Measurements from ENCODE around the gene SECTM1.

SECTM1 gene

GRCh38 chr17:82298538-82299421, 34.8 kb downstream of the SECTM1 start:
- peak overlapping the region; percentile 52 for H3K4me3 ChIP-seq (ENCODE audit: low read depth, low read length)
- DNase-seq (ENCODE audit: low read depth): no peak
- TF ChIP-seq MYC (IDR thresholded peaks at IDR 0.05; ENCODE audit: low read depth, low read length): no peak
- no peak for TF ChIP-seq POLR2A (IDR thresholded peaks at IDR 0.05; ENCODE audit: extremely low read depth, insufficient read length)
- TF ChIP-seq, protein P1, sequence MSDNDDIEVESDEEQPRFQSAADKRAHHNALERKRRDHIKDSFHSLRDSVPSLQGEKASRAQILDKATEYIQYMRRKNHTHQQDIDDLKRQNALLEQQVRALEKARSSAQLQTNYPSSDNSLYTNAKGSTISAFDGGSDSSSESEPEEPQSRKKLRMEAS (IDR thresholded peaks at IDR 0.05; ENCODE audit: low read depth, low read length): no peak
- TF ChIP-seq, protein P2, sequence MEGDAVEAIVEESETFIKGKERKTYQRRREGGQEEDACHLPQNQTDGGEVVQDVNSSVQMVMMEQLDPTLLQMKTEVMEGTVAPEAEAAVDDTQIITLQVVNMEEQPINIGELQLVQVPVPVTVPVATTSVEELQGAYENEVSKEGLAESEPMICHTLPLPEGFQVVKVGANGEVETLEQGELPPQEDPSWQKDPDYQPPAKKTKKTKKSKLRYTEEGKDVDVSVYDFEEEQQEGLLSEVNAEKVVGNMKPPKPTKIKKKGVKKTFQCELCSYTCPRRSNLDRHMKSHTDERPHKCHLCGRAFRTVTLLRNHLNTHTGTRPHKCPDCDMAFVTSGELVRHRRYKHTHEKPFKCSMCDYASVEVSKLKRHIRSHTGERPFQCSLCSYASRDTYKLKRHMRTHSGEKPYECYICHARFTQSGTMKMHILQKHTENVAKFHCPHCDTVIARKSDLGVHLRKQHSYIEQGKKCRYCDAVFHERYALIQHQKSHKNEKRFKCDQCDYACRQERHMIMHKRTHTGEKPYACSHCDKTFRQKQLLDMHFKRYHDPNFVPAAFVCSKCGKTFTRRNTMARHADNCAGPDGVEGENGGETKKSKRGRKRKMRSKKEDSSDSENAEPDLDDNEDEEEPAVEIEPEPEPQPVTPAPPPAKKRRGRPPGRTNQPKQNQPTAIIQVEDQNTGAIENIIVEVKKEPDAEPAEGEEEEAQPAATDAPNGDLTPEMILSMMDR (IDR thresholded peaks at IDR 0.05; ENCODE audit: low read depth, low read length): no peak

DNA sequence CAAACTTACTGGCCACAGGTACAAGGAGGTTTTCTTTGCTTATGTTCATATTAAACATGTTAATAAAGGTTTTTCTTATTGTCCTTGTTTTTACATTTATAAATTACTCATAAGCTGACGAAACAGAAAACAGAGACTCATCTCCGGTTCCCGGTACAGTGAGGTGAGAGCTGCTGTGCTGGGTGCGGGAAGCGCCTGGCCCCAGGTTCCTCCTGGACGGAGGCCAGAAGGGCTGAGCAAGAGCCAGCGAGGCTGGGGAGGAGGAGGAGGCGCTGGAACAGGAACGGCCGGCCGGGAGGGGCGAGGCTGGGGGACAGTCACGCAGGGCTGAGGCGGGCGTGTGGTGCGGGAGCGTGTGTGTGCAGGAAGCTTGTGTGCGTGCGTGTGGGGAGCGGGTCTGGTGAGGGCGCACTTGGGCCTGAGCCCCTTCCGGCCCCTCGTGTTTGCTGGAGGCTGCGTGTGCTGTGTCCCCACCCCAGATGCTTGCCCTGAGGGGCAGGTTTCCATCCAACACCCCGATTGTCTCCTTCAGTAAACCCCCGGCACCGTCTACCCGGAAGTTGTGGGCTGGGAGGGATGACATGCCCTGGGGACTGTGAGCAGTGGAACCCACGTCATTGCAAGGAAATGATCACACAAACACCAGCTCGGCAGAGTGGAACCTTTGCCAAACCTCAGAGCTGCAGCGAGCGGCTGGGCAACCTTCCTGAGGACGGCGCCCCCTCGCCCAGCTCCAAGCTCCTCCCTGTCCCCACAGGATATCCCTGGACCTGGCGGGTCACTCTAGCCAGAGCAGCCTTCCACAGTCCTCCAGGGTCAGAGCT, 35.6 kb downstream of the SECTM1 start:
- H3K4me3 ChIP-seq (ENCODE audit: low read depth, low read length): peak overlapping the region; percentile 52
- TF ChIP-seq MYC (IDR thresholded peaks at IDR 0.05; ENCODE audit: low read depth, low read length): peak; percentile 70; the same call in 1 of the 2 replicates
- TF ChIP-seq, protein P1 (IDR thresholded peaks at IDR 0.05; ENCODE audit: low read depth, low read length): peak; percentile 55
- TF ChIP-seq, protein P2 (IDR thresholded peaks at IDR 0.05; ENCODE audit: low read depth, low read length): no peak
- peak; percentile 90 for DNase-seq (ENCODE audit: low read depth)

- H3K4me3 ChIP-seq (ENCODE audit: low read depth, low read length): peak overlapping the region; percentile 52
- DNase-seq (ENCODE audit: low read depth): peak; percentile 77
- no peak for TF ChIP-seq MYC (IDR thresholded peaks at IDR 0.05; ENCODE audit: low read depth, low read length)
- TF ChIP-seq, protein P1 (IDR thresholded peaks at IDR 0.05; ENCODE audit: low read depth, low read length): peak; percentile 28; the same call in 1 of the 2 replicates
Observed at GRCh38 chr17:82297280-82297713, 36.3 kb downstream of the SECTM1 start.

- DNase-seq (ENCODE audit: low read depth): no peak
- TF ChIP-seq POLR2A (IDR thresholded peaks at IDR 0.05; ENCODE audit: extremely low read depth, insufficient read length): no peak
- TF ChIP-seq, protein P2 (IDR thresholded peaks at IDR 0.05; ENCODE audit: low read depth, low read length): no peak
- TF ChIP-seq MYC (IDR thresholded peaks at IDR 0.05; ENCODE audit: low read depth, low read length): no peak
- TF ChIP-seq, protein P1 (IDR thresholded peaks at IDR 0.05; ENCODE audit: low read depth, low read length): no peak
- H3K4me3 ChIP-seq (ENCODE audit: low read depth, low read length): peak overlapping the region; percentile 52
Observed at GRCh38 chr17:82296511-82297279, 36.9 kb downstream of the SECTM1 start.

- H3K4me3 ChIP-seq (ENCODE audit: low read depth, low read length): no peak overlapping the region
- TF ChIP-seq POLR2A (IDR thresholded peaks at IDR 0.05; ENCODE audit: extremely low read depth, insufficient read length) (no peak), MYC (IDR thresholded peaks at IDR 0.05; ENCODE audit: low read depth, low read length) (no peak)
- TF ChIP-seq, protein P2 (IDR thresholded peaks at IDR 0.05; ENCODE audit: low read depth, low read length): no peak
- TF ChIP-seq, protein P1 (IDR thresholded peaks at IDR 0.05; ENCODE audit: low read depth, low read length): no peak
- DNase-seq (ENCODE audit: low read depth): no peak
Observed at GRCh38 chr17:82295472-82295814, 38.1 kb downstream of the SECTM1 start.

Measured in NB4 (cell line).